ENCODE results near the gene SP7.

SP7 gene

GRCh38 chr12:53295891-53296219 lies 40.3 kb downstream of the SP7 start:
- TF ChIP-seq ZFX (IDR thresholded peaks at IDR 0.05; ENCODE audit: borderline replicate concordance) (no peak), CTCF (IDR thresholded peaks at IDR 0.05) (no peak)
- peak overlapping the region; percentile 76 for H3K27ac ChIP-seq

- TF ChIP-seq CTCF (IDR thresholded peaks at IDR 0.05) (no peak), ZFX (IDR thresholded peaks at IDR 0.05; ENCODE audit: borderline replicate concordance) (no peak)
- H3K27ac ChIP-seq = peak within 1 kb of the TSS; percentile 76
Measured at GRCh38 chr12:53295070-53295890, 40.9 kb downstream of the SP7 start, which contains the start of gene PFDN5. TSS of gene PFDN5 (plus strand) at chr12:53295542. CDS start at chr12:53295568, 26 bp downstream.

GRCh38 chr12:53292426-53292825 lies 43.7 kb downstream of the SP7 start:
- no peak overlapping the region for H3K27ac ChIP-seq
- no peak for TF ChIP-seq CTCF (IDR thresholded peaks at IDR 0.05)
- TF ChIP-seq ZFX (IDR thresholded peaks at IDR 0.05; ENCODE audit: borderline replicate concordance) = no peak

- no peak overlapping the region for H3K27ac ChIP-seq
Measured at GRCh38 chr12:53290661-53291060, 45.5 kb downstream of the SP7 start.

GRCh38 chr12:53289891-53290290 lies 46.3 kb downstream of the SP7 start:
- no peak overlapping the region for H3K27ac ChIP-seq

More at GRCh38 chr12:53290661-53291060, 45.5 kb downstream of the SP7 start:
- TF ChIP-seq ZFX (IDR thresholded peaks at IDR 0.05; ENCODE audit: borderline replicate concordance) (no peak), CTCF (IDR thresholded peaks at IDR 0.05) (no peak)

GRCh38 chr12:53288322-53288721 lies 47.8 kb downstream of the SP7 start:
- no peak overlapping the region for H3K27ac ChIP-seq
- TF ChIP-seq ZFX (IDR thresholded peaks at IDR 0.05; ENCODE audit: borderline replicate concordance) (no peak), CTCF (IDR thresholded peaks at IDR 0.05) (no peak)

More at GRCh38 chr12:53289891-53290290, 46.3 kb downstream of the SP7 start:
- TF ChIP-seq CTCF (IDR thresholded peaks at IDR 0.05) (no peak), ZFX (IDR thresholded peaks at IDR 0.05; ENCODE audit: borderline replicate concordance) (no peak)

- TF ChIP-seq CTCF (IDR thresholded peaks at IDR 0.05) (peak; percentile 96), ZFX (IDR thresholded peaks at IDR 0.05; ENCODE audit: borderline replicate concordance) (no peak)
Measured at GRCh38 chr12:53287741-53288216, 48.4 kb downstream of the SP7 start.

More at GRCh38 chr12:53287741-53288216, 48.4 kb downstream of the SP7 start:
- no peak overlapping the region for H3K27ac ChIP-seq

Measured in 22Rv1 (cell line).